Astrocyte of the cerebellum (primary cell): ENCODE measurements around the gene PJVK.

Source experiments
- DNase-seq: peaks from one replicate; pipeline ENCODE4 v3.0.0-alpha.2; 2011; ENCODE audit warnings: low read depth
- H3K4me3 ChIP-seq: 2 replicates; pipeline ENCODE4 v1.5.1; 2011; ENCODE audit warnings: mild to moderate bottlenecking, low read depth, low read length, moderate library complexity
- in situ Hi-C: cut with HindIII; loops from 2 replicates; pipeline ENCODE4 v1.10.0; 2017; ENCODE audit warnings: low sequenced_read_pairs
- TF ChIP-seq, protein P1 (sequence below): IDR thresholded peaks from 2 replicates; pipeline ENCODE4 v1.5.1; 2012; ENCODE audit warnings: low read length, low read depth, moderate library complexity, mild to moderate bottlenecking; ENCODE audit errors: missing control alignments

PJVK gene

DNA sequence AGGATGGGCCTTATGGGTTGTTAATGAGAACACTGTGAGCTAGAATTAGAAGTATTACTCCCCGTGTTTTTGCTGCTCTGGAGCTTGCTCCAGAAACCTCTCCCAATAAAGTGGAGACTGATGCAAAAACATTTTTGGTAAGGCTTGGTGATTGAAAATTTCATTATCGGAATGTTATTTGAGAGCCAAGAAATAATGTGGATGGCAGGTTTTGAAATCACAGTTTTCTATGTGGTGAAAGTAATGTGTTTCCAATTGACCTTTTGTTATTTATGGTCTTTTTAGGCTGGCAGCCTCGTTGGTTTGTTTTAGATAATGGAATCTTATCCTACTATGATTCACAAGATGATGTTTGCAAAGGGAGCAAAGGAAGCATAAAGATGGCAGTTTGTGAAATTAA lies 34.2 kb downstream of the PJVK start:
- TF ChIP-seq, protein P1, sequence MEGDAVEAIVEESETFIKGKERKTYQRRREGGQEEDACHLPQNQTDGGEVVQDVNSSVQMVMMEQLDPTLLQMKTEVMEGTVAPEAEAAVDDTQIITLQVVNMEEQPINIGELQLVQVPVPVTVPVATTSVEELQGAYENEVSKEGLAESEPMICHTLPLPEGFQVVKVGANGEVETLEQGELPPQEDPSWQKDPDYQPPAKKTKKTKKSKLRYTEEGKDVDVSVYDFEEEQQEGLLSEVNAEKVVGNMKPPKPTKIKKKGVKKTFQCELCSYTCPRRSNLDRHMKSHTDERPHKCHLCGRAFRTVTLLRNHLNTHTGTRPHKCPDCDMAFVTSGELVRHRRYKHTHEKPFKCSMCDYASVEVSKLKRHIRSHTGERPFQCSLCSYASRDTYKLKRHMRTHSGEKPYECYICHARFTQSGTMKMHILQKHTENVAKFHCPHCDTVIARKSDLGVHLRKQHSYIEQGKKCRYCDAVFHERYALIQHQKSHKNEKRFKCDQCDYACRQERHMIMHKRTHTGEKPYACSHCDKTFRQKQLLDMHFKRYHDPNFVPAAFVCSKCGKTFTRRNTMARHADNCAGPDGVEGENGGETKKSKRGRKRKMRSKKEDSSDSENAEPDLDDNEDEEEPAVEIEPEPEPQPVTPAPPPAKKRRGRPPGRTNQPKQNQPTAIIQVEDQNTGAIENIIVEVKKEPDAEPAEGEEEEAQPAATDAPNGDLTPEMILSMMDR, result no peak
- DNase-seq, result no peak
- no peak overlapping the region for H3K4me3 ChIP-seq
- in situ Hi-C loops, result no loop called here

DNA sequence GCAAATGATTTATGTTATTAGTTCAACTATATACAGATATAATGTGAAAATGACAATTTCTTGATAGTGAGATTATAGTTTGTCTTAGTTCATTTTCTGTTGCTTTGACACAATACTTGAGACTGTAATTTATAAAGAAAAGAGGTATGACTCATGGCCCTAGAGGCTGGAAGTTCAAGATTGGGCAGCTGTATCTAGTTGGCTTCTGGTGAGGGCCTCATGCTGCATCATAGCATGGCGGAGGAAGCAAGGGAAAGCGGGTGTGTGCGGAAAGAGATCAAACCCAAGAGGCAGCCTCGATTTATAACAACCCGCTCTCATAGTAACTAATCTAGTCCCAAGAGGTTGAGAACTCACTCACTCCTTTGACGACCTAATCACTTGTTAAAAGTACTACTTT lies 40.4 kb downstream of the PJVK start:
- H3K4me3 ChIP-seq, result no peak overlapping the region
- in situ Hi-C loops, result no loop called here
- TF ChIP-seq, protein P1, result no peak
- DNase-seq, result no peak

DNA sequence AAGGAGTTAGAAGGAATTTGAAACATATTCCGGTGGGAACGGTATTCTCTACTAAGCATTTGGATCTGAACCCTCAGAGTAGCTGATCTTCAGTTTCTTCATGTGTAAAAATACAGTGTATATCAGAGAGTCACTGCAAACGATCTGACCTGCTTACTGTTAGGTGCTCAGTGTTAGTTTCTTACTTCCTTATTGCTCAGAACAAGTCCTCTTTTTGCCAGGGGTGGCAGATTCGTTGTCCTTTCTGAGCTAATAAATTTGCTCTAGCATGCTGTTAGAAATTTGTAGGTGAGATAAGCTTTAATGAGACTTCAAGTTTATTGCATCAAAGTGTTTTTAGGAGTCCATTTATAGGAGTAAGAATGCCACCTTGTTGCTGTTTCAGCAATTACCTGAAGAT lies 44.9 kb downstream of the PJVK start:
- H3K4me3 ChIP-seq, result no peak overlapping the region
- in situ Hi-C loops, result no loop called here
- DNase-seq, result no peak
- TF ChIP-seq, protein P1, result no peak

DNA sequence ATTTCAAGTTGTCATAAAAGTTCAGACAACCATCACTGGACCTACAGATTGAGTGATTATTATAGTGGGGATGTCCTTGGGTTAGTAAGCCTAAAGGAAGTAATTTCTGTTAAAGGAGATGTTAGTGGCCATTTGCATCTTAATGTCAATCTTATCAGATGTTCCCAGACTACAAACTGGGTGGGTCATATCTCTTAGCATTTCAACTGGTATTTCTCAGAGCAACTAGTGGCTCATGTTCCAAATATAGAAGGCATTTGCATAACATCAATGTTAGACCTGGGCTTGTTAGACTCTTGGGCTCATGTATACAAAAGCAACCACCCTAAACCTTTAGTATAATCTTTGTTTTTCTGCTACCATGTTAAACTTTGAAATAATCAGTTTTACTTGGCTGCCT lies 47.0 kb downstream of the PJVK start:
- TF ChIP-seq, protein P1, result no peak
- in situ Hi-C loops, result no loop called here
- H3K4me3 ChIP-seq, result no peak overlapping the region
- no peak for DNase-seq

DNA sequence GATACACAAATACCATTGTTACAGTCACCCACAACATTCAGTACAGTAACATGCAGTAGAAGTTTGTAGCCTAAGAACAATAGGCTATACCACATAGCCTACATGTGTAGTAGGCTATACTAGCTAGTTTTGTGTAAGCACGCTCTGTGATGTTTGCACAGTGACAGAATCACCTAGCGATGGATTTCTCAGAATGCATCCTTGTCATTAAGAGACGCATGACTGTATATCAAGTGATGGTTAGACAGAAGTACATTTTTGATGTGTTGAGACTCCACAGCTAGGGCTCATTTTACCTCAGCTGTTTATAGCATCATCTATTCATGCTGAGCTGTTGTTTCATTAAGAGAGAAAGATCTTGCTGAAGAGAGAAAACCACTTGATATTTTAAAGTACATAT lies 48.5 kb downstream of the PJVK start:
- TF ChIP-seq, protein P1, result no peak
- H3K4me3 ChIP-seq, result no peak overlapping the region
- DNase-seq, result no peak
- in situ Hi-C loops, result loop anchor here (10.0 kb wide), 1 partner anchor 55 kb away; no protein-coding TSS in a partner anchor

DNA sequence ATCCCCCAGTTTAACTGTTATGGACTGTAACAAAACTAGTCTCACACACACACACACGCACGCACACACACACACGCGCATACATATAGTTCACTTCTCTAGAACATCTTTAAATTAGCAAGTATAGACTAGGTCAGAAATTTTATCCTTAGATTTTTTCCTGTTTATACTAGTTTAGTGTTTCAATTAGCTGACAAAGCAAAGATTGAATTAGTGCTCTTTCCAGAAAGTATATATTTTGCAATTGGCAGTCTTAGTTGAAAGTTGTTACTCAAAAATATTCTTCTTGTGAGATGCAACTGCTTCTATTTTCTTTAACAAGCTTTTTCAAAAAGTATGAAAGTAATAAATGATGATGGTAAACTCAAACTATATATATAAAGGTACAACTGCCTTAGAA lies 51.6 kb downstream of the PJVK start:
- TF ChIP-seq, protein P1, result no peak
- no peak for DNase-seq
- in situ Hi-C loops, result loop anchor here (10.0 kb wide), 1 partner anchor 58 kb away; no protein-coding TSS in a partner anchor
- H3K4me3 ChIP-seq, result no peak overlapping the region

DNA sequence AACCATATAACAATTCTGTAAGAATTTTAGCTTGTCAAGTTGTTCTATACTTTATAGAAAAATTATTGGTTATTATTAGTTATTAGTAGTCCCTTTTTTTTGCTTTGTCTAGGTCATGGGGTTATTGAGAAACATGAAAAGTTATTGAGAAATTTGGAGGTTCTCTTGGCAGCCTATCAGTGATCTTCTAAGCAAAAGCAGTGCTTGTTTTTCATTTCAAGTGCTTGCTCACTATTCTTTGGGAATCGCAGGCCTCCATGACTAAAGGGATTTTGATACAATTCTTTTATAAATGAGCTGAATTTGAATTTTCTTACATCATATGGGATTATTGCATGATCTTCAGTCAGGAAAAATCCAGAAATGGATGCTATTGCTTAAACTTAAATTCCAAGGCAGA lies 54.9 kb downstream of the PJVK start:
- no peak for DNase-seq
- TF ChIP-seq, protein P1, result no peak
- H3K4me3 ChIP-seq, result no peak overlapping the region
- in situ Hi-C loops, result loop anchor here (10.0 kb wide), 1 partner anchor 61 kb away; no protein-coding TSS in a partner anchor
